ENCODE data around the gene ABHD12.
"Not testable (repeated sequence)": the region's sequence is repeated elsewhere in the genome, so short reads cannot be mapped to it uniquely, and the experiment has no call there.

ABHD12 gene

GRCh38 chr20:25317351-25318075, 73.1 kb downstream of the ABHD12 start:
- DNase-seq (ENCODE audit: low read depth): no peak
- no peak overlapping the region for H3K4me3 ChIP-seq (ENCODE audit: low read depth, low read length)
- TF ChIP-seq CTCF (conservative IDR thresholded peaks at IDR 0.05; ENCODE audit: low read depth, low read length): no peak

GRCh38 chr20:25316506-25317190, 74.0 kb downstream of the ABHD12 start:
- TF ChIP-seq CTCF (conservative IDR thresholded peaks at IDR 0.05; ENCODE audit: low read depth, low read length): no peak
- no peak for DNase-seq (ENCODE audit: low read depth)
- no peak overlapping the region for H3K4me3 ChIP-seq (ENCODE audit: low read depth, low read length)

GRCh38 chr20:25315418-25316210, 75.0 kb downstream of the ABHD12 start:
- no peak for TF ChIP-seq CTCF (conservative IDR thresholded peaks at IDR 0.05; ENCODE audit: low read depth, low read length)
- DNase-seq (ENCODE audit: low read depth): peak; percentile 61
- H3K4me3 ChIP-seq (ENCODE audit: low read depth, low read length): no peak overlapping the region

- peak; percentile 49 for TF ChIP-seq CTCF (conservative IDR thresholded peaks at IDR 0.05; ENCODE audit: low read depth, low read length)
- H3K4me3 ChIP-seq (ENCODE audit: low read depth, low read length): no peak overlapping the region
- DNase-seq (ENCODE audit: low read depth): no peak
Observed at GRCh38 chr20:25314497-25315417, 75.9 kb downstream of the ABHD12 start.

GRCh38 chr20:25313593-25313992, 77.0 kb downstream of the ABHD12 start:
- no peak for TF ChIP-seq CTCF (conservative IDR thresholded peaks at IDR 0.05; ENCODE audit: low read depth, low read length)
- DNase-seq (ENCODE audit: low read depth): no peak
- no peak overlapping the region for H3K4me3 ChIP-seq (ENCODE audit: low read depth, low read length)

- DNase-seq (ENCODE audit: low read depth); H3K4me3 ChIP-seq (ENCODE audit: low read depth, low read length): not testable (repeated sequence)
Observed at GRCh38 chr20:25312716-25313115, 77.9 kb downstream of the ABHD12 start.

All from choroid plexus epithelial cell (primary cell).